MM.1S (cell line): ENCODE results near the gene DCDC1.

Source experiments
- DNase-seq: peaks from one replicate; pipeline ENCODE4 v3.0.0-alpha.2; 2015
- H2AFZ ChIP-seq: fragments of 300-600 bp; sonication (generic); 2 replicates; pipeline ENCODE4 v1.6.0; 2016; ENCODE audit warnings: antibody characterized with exemption, low read length
- H3F3A ChIP-seq: fragments of 300-600 bp; sonication (generic); 2 replicates; pipeline ENCODE4 v1.6.1; 2016; ENCODE audit warnings: mild to moderate bottlenecking, antibody characterized with exemption, low read length, moderate library complexity, mixed read lengths; ENCODE audit not compliant: insufficient read depth
- H3K27ac ChIP-seq: fragments of 300-600 bp; sonication (generic); 2 replicates; pipeline ENCODE4 v1.5.1; 2016; ENCODE audit warnings: mild to moderate bottlenecking, low read length
- H3K27me3 ChIP-seq: fragments of 300-600 bp; sonication (generic); replicated peaks from 2 replicates; pipeline ENCODE4 v1.6.0; 2016; ENCODE audit warnings: low read length; ENCODE audit not compliant: insufficient read depth
- H3K36me3 ChIP-seq: fragments of 300-600 bp; sonication (generic); replicated peaks from 2 replicates; pipeline ENCODE4 v1.6.1; 2016; ENCODE audit warnings: mild to moderate bottlenecking, low read length, mixed read lengths; ENCODE audit not compliant: insufficient read depth
- H3K4me1 ChIP-seq: fragments of 300-600 bp; sonication (generic); 2 replicates; pipeline ENCODE4 v1.6.1; 2016; ENCODE audit warnings: low read length, mixed read lengths
- H3K4me2 ChIP-seq: fragments of 300-600 bp; sonication (generic); 2 replicates; pipeline ENCODE4 v1.6.0; 2016; ENCODE audit warnings: low read depth, low read length
- H3K4me3 ChIP-seq: fragments of 300-600 bp; sonication (generic); 2 replicates; pipeline ENCODE4 v1.5.1; 2016; ENCODE audit warnings: low read length, mixed read lengths
- H3K79me2 ChIP-seq: fragments of 300-600 bp; sonication (generic); 2 replicates; pipeline ENCODE4 v1.6.1; 2016; ENCODE audit warnings: mixed run types, low read length, mixed read lengths
- H3K9ac ChIP-seq: fragments of 300-600 bp; sonication (generic); 2 replicates; pipeline ENCODE4 v1.6.1; 2016; ENCODE audit warnings: low read length, mixed read lengths
- H3K9me2 ChIP-seq: fragments of 300-600 bp; sonication (generic); replicated peaks from 2 replicates; pipeline ENCODE4 v1.6.1; 2016; ENCODE audit warnings: mild to moderate bottlenecking, low read length, mixed read lengths; ENCODE audit not compliant: insufficient read depth
- H3K9me3 ChIP-seq: fragments of 300-600 bp; sonication (generic); replicated peaks from 2 replicates; pipeline ENCODE4 v1.6.1; 2016; ENCODE audit warnings: mild to moderate bottlenecking, low read length, mixed read lengths; ENCODE audit not compliant: insufficient read depth
- H4K20me1 ChIP-seq: fragments of 300-600 bp; sonication (generic); 2 replicates; pipeline ENCODE4 v1.6.1; 2016; ENCODE audit warnings: mild to moderate bottlenecking, low read length, moderate library complexity, mixed read lengths; ENCODE audit not compliant: insufficient read depth
- CTCF ChIP-seq: fragments of 300-600 bp; sonication (generic); IDR thresholded peaks from 2 replicates; pipeline ENCODE4 v1.5.1; 2016; ENCODE audit warnings: antibody characterized with exemption, low read length, mixed read lengths
- EZH2 ChIP-seq: fragments of 300-600 bp; sonication (generic); optimal IDR thresholded peaks from 2 replicates; pipeline ENCODE3; 2017; ENCODE audit warnings: low read depth, mild to moderate bottlenecking, antibody characterized with exemption, low read length, mixed read lengths
- EZH2phosphoT487 ChIP-seq: fragments of 300-600 bp; sonication (generic); IDR thresholded peaks from 2 replicates; pipeline ENCODE4 v1.6.1; 2018; ENCODE audit warnings: antibody characterized with exemption, low read length

Gene DCDC1

GRCh38 chr11:30823119-30823518, 546.4 kb downstream of the DCDC1 start:
- Histone ChIP-seq H3F3A (no peaks in the 10 kb centered on the region), H3K4me2 (no peak overlapping the region), H3K9me2 (no peaks in the 10 kb centered on the region), H3K9me3 (no peaks in the 10 kb centered on the region), H3K36me3 (no peaks in the 10 kb centered on the region), H2AFZ (no peak overlapping the region), H3K27me3 (no peaks in the 10 kb centered on the region), H3K9ac (no peak overlapping the region), H3K79me2 (no peaks in the 10 kb centered on the region), H4K20me1 (no peaks in the 10 kb centered on the region), H3K27ac (no peak overlapping the region), H3K4me1 (no peaks in the 10 kb centered on the region), H3K4me3 (no peak overlapping the region)
- no peak for TF ChIP-seq EZH2
- no peak for TF ChIP-seq EZH2phosphoT487
- TF ChIP-seq CTCF, result no peak
- no peak for DNase-seq

DNA sequence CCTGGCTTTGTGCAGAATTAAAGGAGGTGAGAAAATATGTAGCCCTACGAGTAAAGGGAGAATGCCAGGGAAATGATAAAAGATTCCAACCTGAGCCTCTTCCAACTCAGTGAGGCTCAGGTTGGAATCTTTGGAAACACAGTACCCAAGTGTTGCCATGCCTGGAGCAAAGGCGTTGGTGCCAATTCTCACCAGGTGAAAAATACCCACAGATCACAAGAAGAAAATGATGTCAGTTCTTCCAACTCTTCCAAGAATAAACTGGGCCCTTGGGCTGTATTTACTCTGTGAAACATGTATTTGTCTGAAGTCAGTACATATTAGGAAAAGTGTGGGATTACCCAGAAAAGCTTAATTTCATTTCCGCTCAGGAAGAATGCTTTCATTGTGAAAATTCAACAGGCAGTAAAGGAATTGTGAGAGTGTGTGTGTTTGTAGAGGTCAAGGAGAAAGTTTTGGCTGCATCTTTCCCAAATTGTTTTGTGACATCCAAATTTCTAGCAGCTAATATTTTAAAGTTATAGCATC, 548.0 kb downstream of the DCDC1 start:
- no peak for DNase-seq

DNA sequence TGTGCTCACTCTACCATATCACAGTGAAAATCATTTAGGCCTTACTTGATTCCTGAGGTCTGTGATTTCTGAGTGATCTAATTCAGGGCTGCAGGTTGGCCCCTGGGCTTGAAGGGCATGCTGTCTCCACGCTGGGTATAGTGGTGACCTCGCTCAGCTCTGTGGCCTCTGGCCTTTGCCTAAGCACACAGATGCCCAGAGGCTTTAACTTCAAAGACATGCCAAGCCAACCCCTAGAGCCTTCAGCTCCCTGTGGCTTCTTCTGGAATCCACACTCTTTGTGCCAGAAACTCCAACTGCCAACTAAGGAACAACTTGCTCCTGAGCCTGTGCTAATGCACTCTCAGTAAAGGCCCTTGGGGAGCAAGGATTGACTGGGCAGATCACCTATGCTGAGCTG, 550.8 kb downstream of the DCDC1 start:
- no peaks in the 10 kb centered on the region for H3K79me2 ChIP-seq
- H3K4me1 ChIP-seq, result no peaks in the 10 kb centered on the region
- no peak overlapping the region for H3K4me3 ChIP-seq
- H3K9ac ChIP-seq, result no peak overlapping the region
- no peaks in the 10 kb centered on the region for H3K9me3 ChIP-seq
- no peaks in the 10 kb centered on the region for H3K36me3 ChIP-seq
- H3K9me2 ChIP-seq, result no peaks in the 10 kb centered on the region
- no peaks in the 10 kb centered on the region for H3F3A ChIP-seq
- no peaks in the 10 kb centered on the region for H4K20me1 ChIP-seq
- H3K27ac ChIP-seq, result no peak overlapping the region
- DNase-seq, result no peak
- TF ChIP-seq CTCF, result no peak
- TF ChIP-seq EZH2phosphoT487, result no peak
- no peak for TF ChIP-seq EZH2
- H2AFZ ChIP-seq, result no peak overlapping the region
- no peaks in the 10 kb centered on the region for H3K27me3 ChIP-seq
- no peak overlapping the region for H3K4me2 ChIP-seq

More for the DNA sequence above, 548.0 kb downstream of the DCDC1 start:
- H3K4me2 ChIP-seq, result no peak overlapping the region
- H3K9me3 ChIP-seq, result no peaks in the 10 kb centered on the region
- no peak for TF ChIP-seq EZH2phosphoT487
- TF ChIP-seq EZH2, result no peak
- TF ChIP-seq CTCF, result no peak
- H3K36me3 ChIP-seq, result no peaks in the 10 kb centered on the region
- H3F3A ChIP-seq, result no peaks in the 10 kb centered on the region
- no peaks in the 10 kb centered on the region for H3K27me3 ChIP-seq
- no peaks in the 10 kb centered on the region for H4K20me1 ChIP-seq
- H3K27ac ChIP-seq, result no peak overlapping the region
- no peaks in the 10 kb centered on the region for H3K79me2 ChIP-seq
- H3K4me3 ChIP-seq, result no peak overlapping the region
- no peaks in the 10 kb centered on the region for H3K9me2 ChIP-seq
- no peaks in the 10 kb centered on the region for H3K4me1 ChIP-seq
- no peak overlapping the region for H2AFZ ChIP-seq
- H3K9ac ChIP-seq, result no peak overlapping the region
